HG02623 (cell line): ENCODE measurements around the gene RWDD3.

Source experiments
- ATAC-seq: cut with Tn5 transposase; IDR thresholded peaks from one replicate; pipeline ENCODE4 v1.9.1; 2021; ENCODE audit warnings: moderate library complexity; ENCODE audit not compliant: unreplicated experiment

The RWDD3 gene

DNA sequence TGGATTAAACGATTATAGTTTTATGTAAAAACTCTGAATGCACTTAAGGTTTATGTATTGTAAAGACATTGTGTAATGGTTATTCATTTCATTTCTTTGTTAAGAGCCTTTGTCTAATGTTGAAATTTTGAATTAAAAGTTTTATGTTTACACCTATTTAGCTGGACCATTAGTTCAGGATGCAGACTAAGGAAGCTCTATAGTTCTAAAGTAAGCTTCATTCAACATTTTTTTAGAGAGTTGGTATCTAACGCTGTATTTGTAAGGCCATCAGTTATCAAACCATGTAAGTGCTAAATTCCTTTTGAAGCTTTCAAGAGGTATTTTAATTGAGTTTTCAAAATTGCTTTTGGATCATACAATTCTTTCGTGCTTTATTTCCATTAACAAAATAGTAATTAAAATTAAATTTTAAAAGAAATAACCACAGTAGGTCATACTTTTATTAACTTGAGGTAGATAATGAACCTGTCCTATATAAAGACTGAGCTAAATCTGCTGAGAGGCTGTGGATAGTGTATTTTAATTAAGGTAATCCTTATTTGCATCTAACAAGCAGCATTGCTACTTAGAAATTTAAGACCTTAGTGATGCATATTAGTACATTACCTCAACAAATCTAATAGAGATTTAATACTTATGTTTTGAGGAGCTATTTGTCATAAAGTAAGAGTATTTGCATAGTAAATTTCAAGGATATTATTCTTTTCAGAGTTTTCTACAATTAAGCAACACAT lies 47.9 kb downstream of the RWDD3 start:
- ATAC-seq = no peak

DNA sequence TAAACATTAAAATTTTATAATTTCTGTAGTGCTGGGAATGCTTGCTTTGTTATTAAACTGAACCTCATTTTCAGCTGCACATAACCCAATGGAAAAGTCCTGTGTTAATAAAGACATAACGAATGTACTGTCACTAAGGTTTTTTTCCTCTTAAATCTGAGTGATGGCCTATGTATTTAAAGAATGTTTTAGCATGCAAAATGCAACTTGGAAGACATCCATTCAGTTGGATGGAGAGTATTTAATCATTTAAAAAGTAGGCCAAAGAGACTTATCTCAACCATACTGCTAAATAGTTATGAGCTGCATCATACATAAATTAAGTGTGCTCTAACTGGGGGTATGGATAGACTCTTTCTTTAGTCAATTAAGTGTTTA lies 48.5 kb downstream of the RWDD3 start:
- no peak for ATAC-seq

DNA sequence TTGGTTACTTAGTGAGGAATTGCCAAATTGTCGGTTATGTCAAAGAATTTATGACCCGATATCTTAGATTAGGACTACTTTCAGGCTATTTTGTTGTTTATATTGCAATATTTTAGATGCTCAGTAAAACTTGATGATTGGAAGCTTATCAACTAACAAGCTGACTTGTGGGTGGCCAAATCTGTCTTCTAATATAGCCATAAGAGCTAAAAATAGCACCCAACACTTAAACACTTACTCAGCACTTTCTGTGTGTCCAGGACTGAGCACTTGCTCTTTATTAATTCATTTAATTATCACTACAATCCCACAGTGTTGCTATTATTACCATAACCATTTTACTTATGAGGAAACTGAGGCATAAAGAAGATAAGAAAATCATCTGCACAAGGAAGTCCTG lies 50.4 kb downstream of the RWDD3 start:
- ATAC-seq = no peak

DNA sequence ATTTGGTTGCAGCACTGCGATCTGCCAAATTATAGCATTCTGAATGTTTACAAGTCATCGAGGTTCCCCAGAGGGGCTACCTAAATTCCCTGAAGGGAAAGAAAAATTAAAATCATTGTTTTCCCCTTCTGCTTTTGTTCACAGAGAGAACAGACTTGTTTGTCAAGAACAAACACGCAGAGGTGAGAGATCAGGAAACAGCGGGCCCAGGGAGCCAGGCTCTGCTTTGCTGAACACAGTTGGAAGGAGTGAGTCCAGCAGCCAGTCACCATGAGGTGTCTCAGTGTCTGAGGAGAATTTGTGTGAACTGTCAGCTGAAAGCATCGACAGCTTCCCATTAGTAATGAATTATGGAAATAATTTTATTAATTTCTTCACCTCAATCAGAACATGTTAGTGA lies 52.5 kb downstream of the RWDD3 start:
- no peak for ATAC-seq

DNA sequence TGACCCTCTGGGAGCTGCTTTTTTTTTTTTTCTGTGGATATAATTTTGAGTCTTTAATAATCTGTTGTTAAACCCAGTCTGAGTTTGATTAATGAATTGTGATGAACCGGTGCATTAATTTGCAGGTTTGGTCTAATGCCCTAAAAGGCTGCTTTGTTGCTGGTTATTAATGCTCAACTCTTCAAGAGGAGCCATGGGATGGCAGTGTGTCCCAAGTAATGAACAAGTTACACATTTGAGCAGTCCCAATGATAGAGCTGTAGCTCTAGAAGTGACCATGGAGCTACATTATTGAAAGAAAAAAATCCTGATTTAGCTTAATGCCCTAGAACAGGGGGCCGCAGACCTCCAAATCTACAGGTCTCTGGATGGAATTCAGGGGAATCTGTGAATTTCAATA lies 53.1 kb downstream of the RWDD3 start:
- ATAC-seq = no peak

DNA sequence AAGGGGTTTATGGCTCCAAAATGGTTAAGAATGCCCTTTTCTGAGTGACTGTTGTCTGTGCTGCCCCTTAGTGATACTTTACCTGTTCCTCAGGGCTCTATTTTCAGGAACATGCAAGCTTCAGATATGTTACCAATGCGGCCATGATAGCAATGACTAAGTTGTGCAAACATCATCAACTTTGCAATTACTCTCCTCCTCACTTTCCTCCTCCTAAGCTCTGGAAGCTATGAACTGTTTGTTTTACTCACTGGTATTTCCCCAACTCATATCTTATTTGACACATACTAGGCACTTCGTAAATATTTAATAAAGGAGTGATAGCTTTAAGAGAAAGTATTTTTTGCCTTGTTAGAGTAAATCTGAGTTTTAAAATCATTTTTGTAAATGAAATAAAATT lies 53.8 kb downstream of the RWDD3 start:
- no peak for ATAC-seq
